Stomach (tissue), 4 donors: ENCODE results near the gene RHEX.

Experiments used
- EP300 ChIP-seq: sonication (generic); formaldehyde crosslinking; IDR thresholded peaks from one replicate; pipeline ENCODE4 v1.6.1; 2017; ENCODE audit warnings: antibody characterized with exemption
- TF ChIP-seq, protein P1 (sequence below), 7 experiments: fragments of 450-650 bp in 4 of 7; fragments of 200-600 bp in 3 of 7; sonication (generic) in 3 of 7; IDR thresholded peaks; one replicate each; pipeline ENCODE4 v1.5.1; 2016 to 2019; ENCODE audit warnings: antibody characterized with exemption in 7 of 7, control low read depth in 2 of 7, mild to moderate bottlenecking in 1 of 7

- TF ChIP-seq, protein P1, sequence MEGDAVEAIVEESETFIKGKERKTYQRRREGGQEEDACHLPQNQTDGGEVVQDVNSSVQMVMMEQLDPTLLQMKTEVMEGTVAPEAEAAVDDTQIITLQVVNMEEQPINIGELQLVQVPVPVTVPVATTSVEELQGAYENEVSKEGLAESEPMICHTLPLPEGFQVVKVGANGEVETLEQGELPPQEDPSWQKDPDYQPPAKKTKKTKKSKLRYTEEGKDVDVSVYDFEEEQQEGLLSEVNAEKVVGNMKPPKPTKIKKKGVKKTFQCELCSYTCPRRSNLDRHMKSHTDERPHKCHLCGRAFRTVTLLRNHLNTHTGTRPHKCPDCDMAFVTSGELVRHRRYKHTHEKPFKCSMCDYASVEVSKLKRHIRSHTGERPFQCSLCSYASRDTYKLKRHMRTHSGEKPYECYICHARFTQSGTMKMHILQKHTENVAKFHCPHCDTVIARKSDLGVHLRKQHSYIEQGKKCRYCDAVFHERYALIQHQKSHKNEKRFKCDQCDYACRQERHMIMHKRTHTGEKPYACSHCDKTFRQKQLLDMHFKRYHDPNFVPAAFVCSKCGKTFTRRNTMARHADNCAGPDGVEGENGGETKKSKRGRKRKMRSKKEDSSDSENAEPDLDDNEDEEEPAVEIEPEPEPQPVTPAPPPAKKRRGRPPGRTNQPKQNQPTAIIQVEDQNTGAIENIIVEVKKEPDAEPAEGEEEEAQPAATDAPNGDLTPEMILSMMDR (IDR thresholded peaks at IDR 0.05): no peak
- no peak for TF ChIP-seq EP300
These were observed 15.3 kb downstream of the RHEX start for GRCh38 chr1:206068314-206068713.
